ENCODE data around the gene OSTM1.

OSTM1 gene

GRCh38 chr6:108114841-108115597, 40.5 kb upstream of the OSTM1 start:
- peak overlapping the region; percentile 44 for H3K4me3 ChIP-seq (ENCODE audit: low read length)
- peak overlapping the region; percentile 31 for H2AFZ ChIP-seq (ENCODE audit: low read depth, low read length)
- no peaks in the 10 kb centered on the region for H3K9me3 ChIP-seq (ENCODE audit: low read length)
- H3K27me3 ChIP-seq (ENCODE audit: insufficient read depth, low read length) = peaks cover 75% of the 10 kb centered on the region
- peaks cover 40% of the 10 kb centered on the region for H3K4me1 ChIP-seq (ENCODE audit: insufficient read depth, low read length)
- H3K36me3 ChIP-seq (ENCODE audit: insufficient read depth, low read length) = no peaks in the 10 kb centered on the region

GRCh38 chr6:108113557-108114519, 39.3 kb upstream of the OSTM1 start:
- Histone ChIP-seq H3K9me3 (ENCODE audit: low read length) (no peaks in the 10 kb centered on the region), H3K4me3 (ENCODE audit: low read length) (no peak overlapping the region), H3K4me1 (ENCODE audit: insufficient read depth, low read length) (peaks cover 28% of the 10 kb centered on the region), H3K36me3 (ENCODE audit: insufficient read depth, low read length) (no peaks in the 10 kb centered on the region), H2AFZ (ENCODE audit: low read depth, low read length) (no peak overlapping the region), H3K27me3 (ENCODE audit: insufficient read depth, low read length) (peaks cover 76% of the 10 kb centered on the region)

- Histone ChIP-seq H3K4me1 (ENCODE audit: insufficient read depth, low read length) (peaks cover 8% of the 10 kb centered on the region), H3K27me3 (ENCODE audit: insufficient read depth, low read length) (peaks cover 31% of the 10 kb centered on the region), H3K9me3 (ENCODE audit: low read length) (no peaks in the 10 kb centered on the region), H3K4me3 (ENCODE audit: low read length) (no peak overlapping the region), H3K36me3 (ENCODE audit: insufficient read depth, low read length) (no peaks in the 10 kb centered on the region), H2AFZ (ENCODE audit: low read depth, low read length) (no peak overlapping the region)
Measured at GRCh38 chr6:108108374-108108773, 33.8 kb upstream of the OSTM1 start.

GRCh38 chr6:108107102-108107501, 32.6 kb upstream of the OSTM1 start:
- no peak overlapping the region for H3K4me3 ChIP-seq (ENCODE audit: low read length)
- peaks cover 23% of the 10 kb centered on the region for H3K27me3 ChIP-seq (ENCODE audit: insufficient read depth, low read length)
- H3K4me1 ChIP-seq (ENCODE audit: insufficient read depth, low read length) = peaks cover 8% of the 10 kb centered on the region
- H3K36me3 ChIP-seq (ENCODE audit: insufficient read depth, low read length) = no peaks in the 10 kb centered on the region
- no peaks in the 10 kb centered on the region for H3K9me3 ChIP-seq (ENCODE audit: low read length)
- no peak overlapping the region for H2AFZ ChIP-seq (ENCODE audit: low read depth, low read length)

- H3K4me3 ChIP-seq (ENCODE audit: low read length) = no peak overlapping the region
- no peaks in the 10 kb centered on the region for H3K36me3 ChIP-seq (ENCODE audit: insufficient read depth, low read length)
- H3K9me3 ChIP-seq (ENCODE audit: low read length) = no peaks in the 10 kb centered on the region
- peaks cover 8% of the 10 kb centered on the region for H3K4me1 ChIP-seq (ENCODE audit: insufficient read depth, low read length)
- no peak overlapping the region for H2AFZ ChIP-seq (ENCODE audit: low read depth, low read length)
- H3K27me3 ChIP-seq (ENCODE audit: insufficient read depth, low read length) = peaks cover 20% of the 10 kb centered on the region
Measured at GRCh38 chr6:108106694-108107093, 32.2 kb upstream of the OSTM1 start.

GRCh38 chr6:108106261-108106660, 31.7 kb upstream of the OSTM1 start:
- H3K4me3 ChIP-seq (ENCODE audit: low read length) = no peak overlapping the region
- H3K4me1 ChIP-seq (ENCODE audit: insufficient read depth, low read length) = peaks cover 8% of the 10 kb centered on the region
- H3K9me3 ChIP-seq (ENCODE audit: low read length) = no peaks in the 10 kb centered on the region
- H2AFZ ChIP-seq (ENCODE audit: low read depth, low read length) = no peak overlapping the region
- no peaks in the 10 kb centered on the region for H3K36me3 ChIP-seq (ENCODE audit: insufficient read depth, low read length)
- peaks cover 16% of the 10 kb centered on the region for H3K27me3 ChIP-seq (ENCODE audit: insufficient read depth, low read length)

- Histone ChIP-seq H3K4me1 (ENCODE audit: insufficient read depth, low read length) (peaks cover 8% of the 10 kb centered on the region), H2AFZ (ENCODE audit: low read depth, low read length) (no peak overlapping the region), H3K36me3 (ENCODE audit: insufficient read depth, low read length) (no peaks in the 10 kb centered on the region), H3K9me3 (ENCODE audit: low read length) (no peaks in the 10 kb centered on the region), H3K4me3 (ENCODE audit: low read length) (no peak overlapping the region), H3K27me3 (ENCODE audit: insufficient read depth, low read length) (peaks cover 16% of the 10 kb centered on the region)
Measured at GRCh38 chr6:108105571-108105970, 31.0 kb upstream of the OSTM1 start.

GRCh38 chr6:108102965-108103364, 28.4 kb upstream of the OSTM1 start:
- Histone ChIP-seq H3K27me3 (ENCODE audit: insufficient read depth, low read length) (peaks cover 10% of the 10 kb centered on the region), H2AFZ (ENCODE audit: low read depth, low read length) (no peak overlapping the region), H3K9me3 (ENCODE audit: low read length) (no peaks in the 10 kb centered on the region), H3K36me3 (ENCODE audit: insufficient read depth, low read length) (no peaks in the 10 kb centered on the region), H3K4me1 (ENCODE audit: insufficient read depth, low read length) (peaks cover 8% of the 10 kb centered on the region), H3K4me3 (ENCODE audit: low read length) (no peak overlapping the region)

- no peak overlapping the region for H2AFZ ChIP-seq (ENCODE audit: low read depth, low read length)
- no peaks in the 10 kb centered on the region for H3K4me1 ChIP-seq (ENCODE audit: insufficient read depth, low read length)
- peaks cover 8% of the 10 kb centered on the region for H3K27me3 ChIP-seq (ENCODE audit: insufficient read depth, low read length)
- no peaks in the 10 kb centered on the region for H3K36me3 ChIP-seq (ENCODE audit: insufficient read depth, low read length)
- no peaks in the 10 kb centered on the region for H3K9me3 ChIP-seq (ENCODE audit: low read length)
- no peak overlapping the region for H3K4me3 ChIP-seq (ENCODE audit: low read length)
Measured at GRCh38 chr6:108100003-108100402, 25.5 kb upstream of the OSTM1 start.

- Histone ChIP-seq H3K4me3 (ENCODE audit: low read length) (no peak overlapping the region), H3K9me3 (ENCODE audit: low read length) (no peaks in the 10 kb centered on the region), H3K4me1 (ENCODE audit: insufficient read depth, low read length) (no peaks in the 10 kb centered on the region), H3K27me3 (ENCODE audit: insufficient read depth, low read length) (peaks cover 8% of the 10 kb centered on the region), H3K36me3 (ENCODE audit: insufficient read depth, low read length) (no peaks in the 10 kb centered on the region), H2AFZ (ENCODE audit: low read depth, low read length) (no peak overlapping the region)
Measured at GRCh38 chr6:108097882-108098281, 23.3 kb upstream of the OSTM1 start.

GRCh38 chr6:108093781-108094300, 19.3 kb upstream of the OSTM1 start:
- no peak overlapping the region for H3K4me3 ChIP-seq (ENCODE audit: low read length)
- no peaks in the 10 kb centered on the region for H3K4me1 ChIP-seq (ENCODE audit: insufficient read depth, low read length)
- no peak overlapping the region for H2AFZ ChIP-seq (ENCODE audit: low read depth, low read length)
- H3K27me3 ChIP-seq (ENCODE audit: insufficient read depth, low read length) = no peaks in the 10 kb centered on the region
- H3K36me3 ChIP-seq (ENCODE audit: insufficient read depth, low read length) = no peaks in the 10 kb centered on the region
- no peaks in the 10 kb centered on the region for H3K9me3 ChIP-seq (ENCODE audit: low read length)

GRCh38 chr6:108091288-108091687, 16.7 kb upstream of the OSTM1 start:
- H3K4me3 ChIP-seq (ENCODE audit: low read length) = no peak overlapping the region
- no peak overlapping the region for H2AFZ ChIP-seq (ENCODE audit: low read depth, low read length)
- no peaks in the 10 kb centered on the region for H3K9me3 ChIP-seq (ENCODE audit: low read length)
- no peaks in the 10 kb centered on the region for H3K36me3 ChIP-seq (ENCODE audit: insufficient read depth, low read length)
- H3K4me1 ChIP-seq (ENCODE audit: insufficient read depth, low read length) = peaks cover 5% of the 10 kb centered on the region
- no peaks in the 10 kb centered on the region for H3K27me3 ChIP-seq (ENCODE audit: insufficient read depth, low read length)

GRCh38 chr6:108083349-108083748, 8.8 kb upstream of the OSTM1 start:
- no peaks in the 10 kb centered on the region for H3K27me3 ChIP-seq (ENCODE audit: insufficient read depth, low read length)
- H2AFZ ChIP-seq (ENCODE audit: low read depth, low read length) = no peak overlapping the region
- H3K4me3 ChIP-seq (ENCODE audit: low read length) = no peak overlapping the region
- H3K4me1 ChIP-seq (ENCODE audit: insufficient read depth, low read length) = peaks cover 8% of the 10 kb centered on the region
- H3K36me3 ChIP-seq (ENCODE audit: insufficient read depth, low read length) = no peaks in the 10 kb centered on the region
- peaks cover 2% of the 10 kb centered on the region for H3K9me3 ChIP-seq (ENCODE audit: low read length)
